Fibroblast of the aortic adventitia (primary cell): ENCODE results near the gene NFKBIZ. TPM values are rescaled to one million over a fixed set of nuclear protein-coding genes. Genes with fewer than 3 reads are reported as not detected.

ENCODE experiments used
- DNase-seq: peaks from one replicate; pipeline ENCODE4 v3.0.0-alpha.2; 2010; ENCODE audit warnings: low read depth
- H3K4me3 ChIP-seq: 2 replicates; pipeline ENCODE4 v1.5.1; 2011; ENCODE audit warnings: low read depth, mild to moderate bottlenecking, control low read depth, low read length, moderate library complexity
- total RNA-seq: library from RNA; depleted of rRNA; stranded (reverse); fragments of >200 nt; gene quantifications from 2 replicates; pipeline ENCODE4 v1.2.3, GENCODE V29; 2012; ENCODE audit warnings: low replicate concordance
- TF ChIP-seq, protein P1 (sequence below): IDR thresholded peaks from 2 replicates; pipeline ENCODE4 v1.5.1; 2011; ENCODE audit warnings: mild to moderate bottlenecking, low read length, control low read depth, inconsistent platforms; ENCODE audit not compliant: insufficient read depth

The NFKBIZ gene
- total RNA-seq, 1 donor: 17.5 TPM

DNA sequence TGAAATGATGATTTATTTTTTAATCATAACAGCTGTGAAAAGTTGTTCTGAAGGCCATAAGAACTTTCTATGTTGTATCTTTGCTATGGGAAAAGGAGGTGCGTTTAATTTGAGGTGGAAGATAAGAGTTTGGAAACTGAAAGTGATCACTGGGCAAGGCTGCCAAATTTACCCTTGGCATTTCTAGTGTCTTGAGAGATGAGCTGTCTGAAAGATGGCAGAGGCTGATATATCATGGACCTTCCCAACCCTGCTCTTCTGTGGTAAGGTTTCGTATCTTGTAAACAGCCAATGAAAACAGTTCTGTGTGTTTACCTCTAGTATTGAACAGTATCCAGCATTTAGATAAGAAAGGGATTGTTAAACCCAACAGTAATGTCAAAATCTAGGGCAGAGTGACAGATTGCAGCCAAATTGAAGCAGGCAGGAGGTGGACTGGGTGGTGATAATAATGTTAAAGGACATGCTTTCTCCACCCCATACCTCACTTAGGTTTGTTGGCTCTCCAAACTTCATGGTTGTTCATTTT is 15.8 kb upstream of the NFKBIZ start:
- DNase-seq: no peak
- H3K4me3 ChIP-seq: no peak overlapping the region
- TF ChIP-seq, protein P1, sequence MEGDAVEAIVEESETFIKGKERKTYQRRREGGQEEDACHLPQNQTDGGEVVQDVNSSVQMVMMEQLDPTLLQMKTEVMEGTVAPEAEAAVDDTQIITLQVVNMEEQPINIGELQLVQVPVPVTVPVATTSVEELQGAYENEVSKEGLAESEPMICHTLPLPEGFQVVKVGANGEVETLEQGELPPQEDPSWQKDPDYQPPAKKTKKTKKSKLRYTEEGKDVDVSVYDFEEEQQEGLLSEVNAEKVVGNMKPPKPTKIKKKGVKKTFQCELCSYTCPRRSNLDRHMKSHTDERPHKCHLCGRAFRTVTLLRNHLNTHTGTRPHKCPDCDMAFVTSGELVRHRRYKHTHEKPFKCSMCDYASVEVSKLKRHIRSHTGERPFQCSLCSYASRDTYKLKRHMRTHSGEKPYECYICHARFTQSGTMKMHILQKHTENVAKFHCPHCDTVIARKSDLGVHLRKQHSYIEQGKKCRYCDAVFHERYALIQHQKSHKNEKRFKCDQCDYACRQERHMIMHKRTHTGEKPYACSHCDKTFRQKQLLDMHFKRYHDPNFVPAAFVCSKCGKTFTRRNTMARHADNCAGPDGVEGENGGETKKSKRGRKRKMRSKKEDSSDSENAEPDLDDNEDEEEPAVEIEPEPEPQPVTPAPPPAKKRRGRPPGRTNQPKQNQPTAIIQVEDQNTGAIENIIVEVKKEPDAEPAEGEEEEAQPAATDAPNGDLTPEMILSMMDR: no peak

DNA sequence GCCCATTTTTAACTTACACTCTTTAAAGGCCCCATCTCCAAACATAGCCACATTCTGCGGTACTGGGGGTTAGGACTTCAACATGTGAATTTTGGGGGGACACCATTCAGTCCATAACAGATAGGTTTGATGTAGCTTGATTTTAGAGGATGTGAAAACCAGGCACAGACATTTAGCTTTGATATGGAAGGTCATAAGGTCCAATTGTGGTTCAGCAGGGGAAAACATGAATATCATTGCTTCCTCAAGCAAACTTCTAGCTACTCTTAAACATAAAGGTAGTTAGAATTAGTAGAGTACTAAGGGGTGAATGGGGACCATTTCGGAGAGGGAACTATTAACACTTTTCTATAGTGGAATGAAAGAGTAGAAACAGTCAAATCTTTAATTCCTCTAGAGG is 13.6 kb upstream of the NFKBIZ start:
- TF ChIP-seq, protein P1: no peak
- no peak overlapping the region for H3K4me3 ChIP-seq
- no peak for DNase-seq

DNA sequence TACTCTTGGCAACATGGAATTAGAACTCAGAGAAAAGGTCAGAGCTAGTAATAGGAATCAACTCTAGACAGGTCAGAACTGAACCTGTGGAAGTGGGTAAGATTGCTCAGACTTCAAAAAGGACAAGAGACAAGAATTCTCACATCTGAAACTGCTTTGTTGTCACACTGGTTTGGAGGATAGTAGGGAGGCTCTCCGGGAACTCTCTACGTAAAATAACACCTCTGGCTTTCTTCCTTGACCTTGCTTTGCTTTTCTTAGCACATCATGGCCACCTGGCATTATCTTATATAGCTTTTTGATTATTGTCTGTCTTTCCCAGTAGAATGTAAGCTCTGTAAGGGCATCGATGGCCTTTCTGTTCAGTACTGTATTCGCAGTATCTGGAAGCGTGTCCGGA is 13.2 kb upstream of the NFKBIZ start:
- no peak for DNase-seq
- TF ChIP-seq, protein P1: no peak
- H3K4me3 ChIP-seq: no peak overlapping the region

GRCh38 chr3:101836652-101837598 is 12.4 kb upstream of the NFKBIZ start:
- no peak overlapping the region for H3K4me3 ChIP-seq
- TF ChIP-seq, protein P1: no peak
- peak; percentile 90 for DNase-seq

- no peak overlapping the region for H3K4me3 ChIP-seq
- TF ChIP-seq, protein P1: no peak
- no peak for DNase-seq
Observed at GRCh38 chr3:101838691-101839090, 10.6 kb upstream of the NFKBIZ start.

GRCh38 chr3:101840066-101840465 is 9.2 kb upstream of the NFKBIZ start:
- no peak overlapping the region for H3K4me3 ChIP-seq
- TF ChIP-seq, protein P1: no peak
- no peak for DNase-seq
